GM12872 (cell line): ENCODE results near the gene GJB5.

Experiments
- CTCF ChIP-seq: IDR thresholded peaks from 3 replicates; pipeline ENCODE4 v1.5.1; 2011; ENCODE audit warnings: low read depth, mild to moderate bottlenecking, low read length, moderate library complexity; ENCODE audit not compliant: insufficient read depth

GJB5 gene

DNA sequence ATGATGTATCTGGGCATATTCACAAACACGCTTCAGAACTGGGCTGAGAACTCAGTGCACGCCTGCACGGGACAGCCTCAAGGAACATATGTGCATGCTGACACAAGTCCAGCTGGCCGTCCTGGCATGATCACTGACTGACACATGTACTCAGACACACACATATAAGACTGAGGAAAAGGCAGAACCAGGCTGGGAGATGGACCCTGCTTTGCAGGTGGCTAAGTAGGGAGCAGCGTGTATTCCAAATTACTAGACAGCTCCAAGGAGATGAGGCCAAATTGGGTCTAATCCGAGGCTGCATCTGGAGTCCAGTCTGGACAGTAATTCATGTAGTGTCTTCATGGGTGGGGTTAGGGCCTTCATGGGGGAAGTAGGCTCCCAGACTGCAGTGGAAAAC lies 41.4 kb upstream of the GJB5 start:
- no peak for TF ChIP-seq CTCF

DNA sequence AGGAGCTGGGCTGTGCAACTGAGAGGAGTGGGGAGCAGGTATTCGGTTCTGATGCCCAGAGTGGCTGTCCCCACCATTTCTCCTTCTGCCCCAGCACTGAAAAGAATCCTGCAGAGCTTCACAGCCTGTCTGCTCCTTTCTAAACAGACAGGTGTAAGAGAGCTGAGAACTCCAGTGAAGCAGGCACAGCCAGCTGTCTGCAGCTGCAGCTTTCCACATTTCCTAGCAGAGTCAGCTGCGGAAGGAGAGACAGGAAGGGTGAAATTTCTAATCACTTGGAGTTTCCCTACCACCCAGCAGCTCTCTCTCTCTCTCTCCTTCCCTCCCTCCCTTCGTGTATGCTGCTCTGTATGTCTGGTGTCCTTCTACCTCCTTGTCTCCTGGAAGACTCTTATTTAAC lies 40.5 kb upstream of the GJB5 start:
- TF ChIP-seq CTCF: no peak

DNA sequence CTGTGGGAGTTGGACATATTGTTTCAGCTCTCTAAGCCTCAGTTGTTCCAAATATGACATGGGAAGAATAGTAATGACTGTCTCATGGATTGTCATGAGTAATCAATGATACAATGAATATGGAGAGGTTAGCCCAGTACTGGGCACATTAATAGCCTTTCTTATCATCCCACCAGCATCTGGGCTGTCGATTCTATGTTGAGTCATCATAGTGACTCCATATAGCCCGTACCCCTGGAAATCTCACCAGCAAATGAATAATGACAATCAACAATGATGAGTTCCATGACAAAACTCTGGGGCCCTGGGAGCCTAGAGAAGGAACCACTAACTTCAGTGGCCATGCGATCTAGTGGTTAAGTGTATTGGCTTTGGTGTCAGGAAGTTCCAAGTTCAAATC lies 39.7 kb upstream of the GJB5 start:
- no peak for TF ChIP-seq CTCF

DNA sequence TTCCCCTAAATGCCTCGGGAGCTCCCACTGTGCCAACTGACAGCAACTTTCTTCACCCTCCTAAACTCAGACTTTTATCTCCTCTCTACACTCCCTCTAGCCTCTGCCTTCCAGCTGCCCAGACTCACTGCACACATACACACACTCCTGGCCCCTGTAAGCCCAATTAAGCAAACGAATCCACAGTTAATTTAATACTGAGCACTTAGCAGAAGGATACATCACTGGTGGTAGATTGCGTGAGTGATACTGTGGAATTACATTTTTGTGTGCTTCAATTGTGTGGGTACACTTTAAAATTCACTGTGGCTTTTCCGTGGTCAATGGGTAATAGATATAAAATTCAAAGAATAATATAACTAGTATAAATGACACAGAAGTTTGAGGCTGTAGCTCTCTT lies 33.6 kb upstream of the GJB5 start:
- TF ChIP-seq CTCF: no peak

GRCh38 chr1:34721646-34722355 lies 33.0 kb upstream of the GJB5 start:
- no peak for TF ChIP-seq CTCF

GRCh38 chr1:34726861-34727260 lies 28.0 kb upstream of the GJB5 start:
- no peak for TF ChIP-seq CTCF

GRCh38 chr1:34730485-34730884 lies 24.4 kb upstream of the GJB5 start:
- TF ChIP-seq CTCF: no peak

GRCh38 chr1:34736692-34737091 lies 18.2 kb upstream of the GJB5 start:
- no peak for TF ChIP-seq CTCF
